ENCODE results near the gene NRM.

NRM gene

GRCh38 chr6:30687659-30688431 is 2.9 kb downstream of the NRM start:
- DNase-seq, result peak; percentile 61

GRCh38 chr6:30686908-30687658 is 3.7 kb downstream of the NRM start:
- peak; percentile 91 for DNase-seq

- DNase-seq, result peak; percentile 85
These were observed 4.5 kb downstream of the NRM start, which contains the start of gene PPP1R18 for GRCh38 chr6:30686009-30686907. Gene PPP1R18, minus strand, starts transcription at chr6:30686645. Its CDS starts 627 bp downstream, at chr6:30686018.

GRCh38 chr6:30685157-30686008 is 5.4 kb downstream of the NRM start:
- DNase-seq, result peak; percentile 46

GRCh38 chr6:30684386-30685156 is 6.2 kb downstream of the NRM start:
- peak; percentile 86 for DNase-seq

GRCh38 chr6:30683980-30684338 is 6.8 kb downstream of the NRM start:
- peak; percentile 59 for DNase-seq

GRCh38 chr6:30683183-30683979 is 7.4 kb downstream of the NRM start:
- no peak for DNase-seq

- DNase-seq, result peak; percentile 97
These were observed 8.4 kb downstream of the NRM start for GRCh38 chr6:30682143-30683117.

GRCh38 chr6:30681766-30682142 is 9.0 kb downstream of the NRM start:
- no peak for DNase-seq

- DNase-seq, result no peak
These were observed 10.8 kb downstream of the NRM start for GRCh38 chr6:30679765-30680535.

- DNase-seq, result peak; percentile 95
These were observed 11.6 kb downstream of the NRM start for GRCh38 chr6:30678964-30679726.

GRCh38 chr6:30676660-30677285 is 14.0 kb downstream of the NRM start:
- DNase-seq, result no peak

- DNase-seq, result peak; percentile 98
These were observed 18.1 kb downstream of the NRM start, which contains the start of gene DHX16 for GRCh38 chr6:30672445-30673253. Gene DHX16, minus strand, starts transcription at chr6:30673006. Its CDS starts 165 bp downstream, at chr6:30672841.

- no peak for DNase-seq
These were observed 19.8 kb downstream of the NRM start for GRCh38 chr6:30670760-30671527.

GRCh38 chr6:30666300-30666699 is 24.5 kb downstream of the NRM start:
- peak; percentile 31 for DNase-seq

Data from OCI-M1 (cell line).